K562 (cell line): ENCODE data around the gene COL16A1. TPM values are rescaled to one million over a fixed set of nuclear protein-coding genes. Genes with fewer than 3 reads are reported as not detected.

Experiments
- CBFA2T2 ChIP-seq: fragments of 450-650 bp; conservative IDR thresholded peaks from 2 replicates; pipeline ENCODE4 v1.6.1; 2017; ENCODE audit warnings: mild to moderate bottlenecking
- CC2D1A ChIP-seq: fragments of 450-650 bp; IDR thresholded peaks from 2 replicates; pipeline ENCODE4 v1.6.1; 2017; ENCODE audit warnings: mild to moderate bottlenecking
- E2F3 ChIP-seq: fragments of 250-450 bp; sonication (Bioruptor Pico); IDR thresholded peaks from 2 replicates; pipeline ENCODE4 v1.4.0; 2020; ENCODE audit warnings: mild to moderate bottlenecking
- ELF1 ChIP-seq: fragments of 200-800 bp; sonication (Bioruptor generic); IDR thresholded peaks from 2 replicates; pipeline ENCODE4 v1.6.1; 2016; ENCODE audit warnings: missing genetic modification characterization, missing compliant biosample characterization
- HCFC1 ChIP-seq: IDR thresholded peaks from 2 replicates; pipeline ENCODE4 v1.6.1; 2012; ENCODE audit warnings: low read depth, low read length, improper control_type of control experiment
- KLF16 ChIP-seq: IDR thresholded peaks from 2 replicates; pipeline ENCODE4 v1.6.1; 2016; ENCODE audit warnings: antibody characterized with exemption
- NBN ChIP-seq: fragments of 450-650 bp; IDR thresholded peaks from 2 replicates; pipeline ENCODE4 v1.6.1; 2016; ENCODE audit warnings: low read depth, mild to moderate bottlenecking
- NCOR1 ChIP-seq: fragments of 450-650 bp; IDR thresholded peaks from 2 replicates; pipeline ENCODE4 v1.6.1; 2016; ENCODE audit warnings: mild to moderate bottlenecking, moderate library complexity
- SMAD1 ChIP-seq: fragments of 150-350 bp; IDR thresholded peaks from 2 replicates; pipeline ENCODE4 v1.6.1; 2014; ENCODE audit warnings: low read length, low read depth; ENCODE audit not compliant: partially characterized antibody
- SRF ChIP-seq, 2 experiments: fragments of 250-450, 450-650 bp in 1 of 2; sonication (Bioruptor Pico) in 1 of 2; sonication (generic) in 1 of 2; formaldehyde crosslinking; IDR thresholded peaks; 2 replicates each; pipeline versions ENCODE4 v1.5.0 to v1.5.1; 2020 to 2022; ENCODE audit warnings: mild to moderate bottlenecking in 1 of 2, missing genetic modification reagents in 1 of 2
- TEAD4 ChIP-seq, 2 experiments: sonication (generic) in 1 of 2; formaldehyde crosslinking in 1 of 2; IDR thresholded peaks; 2 replicates each; pipeline versions ENCODE4 v1.6.1 to v1.8.0; 2012 to 2022; ENCODE audit warnings: borderline replicate concordance in 1 of 2, inconsistent platforms in 1 of 2, low read length in 1 of 2, mild to moderate bottlenecking in 1 of 2, missing genetic modification reagents in 1 of 2
- VEZF1 ChIP-seq: fragments of 200-800 bp; sonication (Bioruptor generic); IDR thresholded peaks from 2 replicates; pipeline ENCODE4 v1.6.1; 2017; ENCODE audit warnings: missing genetic modification characterization, missing compliant biosample characterization
- ZBTB17 ChIP-seq: fragments of 450-650 bp; formaldehyde crosslinking; IDR thresholded peaks from 2 replicates; pipeline ENCODE4 v1.4.0; 2020; ENCODE audit warnings: mild to moderate bottlenecking
- ZBTB8A ChIP-seq: fragments of 450-650 bp; IDR thresholded peaks from 2 replicates; pipeline ENCODE4 v1.6.1; 2018; ENCODE audit warnings: mild to moderate bottlenecking, moderate library complexity; ENCODE audit not compliant: partially characterized antibody
- ZNF140 ChIP-seq: fragments of 250-450 bp; sonication (Bioruptor Pico); IDR thresholded peaks from 2 replicates; pipeline ENCODE4 v1.8.0; 2021; ENCODE audit warnings: moderate library complexity, mild to moderate bottlenecking, inconsistent platforms
- ZNF146 ChIP-seq: IDR thresholded peaks from one replicate; pipeline ENCODE4 v1.6.1; 2018; ENCODE audit warnings: missing compliant biosample characterization; ENCODE audit not compliant: unreplicated experiment
- ZNF511 ChIP-seq: sonication (generic); formaldehyde crosslinking; IDR thresholded peaks from 2 replicates; pipeline ENCODE4 v1.8.0; 2022; ENCODE audit warnings: mild to moderate bottlenecking, missing genetic modification reagents
- ZNF592 ChIP-seq: fragments of 450-650 bp; IDR thresholded peaks from 2 replicates; pipeline ENCODE4 v1.6.1; 2017; ENCODE audit warnings: antibody characterized with exemption, mild to moderate bottlenecking
- ZNF76 ChIP-seq: fragments of 250-450 bp; sonication (Bioruptor Pico); IDR thresholded peaks from 2 replicates; pipeline ENCODE4 v1.4.0; 2020; ENCODE audit warnings: mild to moderate bottlenecking, moderate library complexity, borderline replicate concordance
- ZNF780A ChIP-seq: fragments of 250-450 bp; sonication (Bioruptor Pico); IDR thresholded peaks from 2 replicates; pipeline ENCODE4 v1.5.0; 2021; ENCODE audit warnings: mild to moderate bottlenecking
- polyA plus RNA-seq, 8 experiments: library from polyadenylated mRNA; depleted of rRNA in 4 of 8; stranded (reverse) in 5 of 8; unstranded in 3 of 8; fragments of >200 nt; fragmentation: Nextera tagmentation in 2 of 8; fragmentation: Illumina TruSeq in 1 of 8; extraction: Ambion mirVana in 2 of 8; extraction: Trizol in 1 of 8; gene quantifications; 2 replicates each; pipeline versions ENCODE4 v1.2.1 to v1.2.3, GENCODE V29; 2011 to 2014; ENCODE audit warnings: inconsistent platforms in 1 of 8, missing spikeins in 1 of 8
- total RNA-seq, 7 experiments: library from RNA; depleted of rRNA in 6 of 7; stranded (reverse); fragments of >200 nt in 6 of 7; fragmentation: Illumina TruSeq in 2 of 7; extraction: Trizol in 2 of 7; gene quantifications; 2 replicates each; pipeline versions ENCODE4 v1.2.1 to v1.2.3, GENCODE V29; 2011 to 2021; ENCODE audit warnings: low replicate concordance in 1 of 7
- TF ChIP-seq, protein P1 (sequence below): sonication (generic); formaldehyde crosslinking; IDR thresholded peaks from 2 replicates; pipeline ENCODE4 v1.8.0; 2022; ENCODE audit warnings: mild to moderate bottlenecking, low read depth, missing genetic modification reagents
- TF ChIP-seq, protein P2 (sequence below): fragments of 250-450 bp; sonication (Bioruptor Pico); IDR thresholded peaks from 2 replicates; pipeline ENCODE4 v1.6.1; 2021; ENCODE audit warnings: mild to moderate bottlenecking

The COL16A1 gene
- total and polyA plus RNA-seq, 9 of the 15 experiments (the other 6 are each of a cell fraction or from before 2014, with no cell fraction given), result 0.11 to 0.60 (median 0.11) TPM; not detected in 6

DNA sequence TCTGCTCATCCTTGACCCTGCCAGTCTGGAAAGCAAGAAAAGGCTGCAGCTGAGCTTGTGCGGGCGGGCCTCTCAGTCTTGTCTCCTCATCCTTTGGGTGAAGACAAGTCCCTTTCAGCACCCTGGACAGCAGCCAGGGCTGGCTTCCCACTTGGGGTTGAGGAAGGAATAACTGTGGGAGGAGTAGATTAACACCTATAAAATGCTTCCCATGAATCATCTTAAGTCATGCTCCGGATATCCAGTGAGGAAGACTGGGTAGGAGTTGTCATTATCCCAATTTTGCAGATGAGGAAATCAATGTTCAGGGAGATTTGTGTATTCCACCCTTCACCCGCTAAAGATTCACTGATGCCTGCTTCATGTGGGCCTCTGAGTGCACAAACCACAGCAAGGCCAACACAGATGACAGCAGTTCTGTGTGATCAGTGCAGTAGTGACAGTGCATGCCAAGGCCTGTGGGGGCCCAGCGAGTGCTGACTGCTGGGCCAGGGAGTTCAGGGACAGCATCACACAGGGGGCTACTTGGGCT, 20.1 kb upstream of the COL16A1 start (continued):
- TF ChIP-seq, protein P1, sequence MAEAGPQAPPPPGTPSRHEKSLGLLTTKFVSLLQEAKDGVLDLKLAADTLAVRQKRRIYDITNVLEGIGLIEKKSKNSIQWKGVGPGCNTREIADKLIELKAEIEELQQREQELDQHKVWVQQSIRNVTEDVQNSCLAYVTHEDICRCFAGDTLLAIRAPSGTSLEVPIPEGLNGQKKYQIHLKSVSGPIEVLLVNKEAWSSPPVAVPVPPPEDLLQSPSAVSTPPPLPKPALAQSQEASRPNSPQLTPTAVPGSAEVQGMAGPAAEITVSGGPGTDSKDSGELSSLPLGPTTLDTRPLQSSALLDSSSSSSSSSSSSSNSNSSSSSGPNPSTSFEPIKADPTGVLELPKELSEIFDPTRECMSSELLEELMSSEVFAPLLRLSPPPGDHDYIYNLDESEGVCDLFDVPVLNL (CRISPR knock-in tag), result no peak
- TF ChIP-seq KLF16 (no peak), SMAD1 (no peak), SRF (CRISPR knock-in tag; IDR thresholded peaks at IDR 0.05) (peak in 1 of 2 experiments; percentile 74; a peak in 1 of 4 replicates), ZNF592 (no peak), E2F3 (CRISPR knock-in tag) (no peak), ZNF511 (peak; percentile 90), CC2D1A (no peak), NCOR1 (no peak), TEAD4 (IDR thresholded peaks at IDR 0.05; ENCODE audit: low read length) (no peak), TEAD4 (CRISPR knock-in tag; IDR thresholded peaks at IDR 0.05; ENCODE audit: borderline replicate concordance) (no peak), ZNF146 (CRISPR knock-in tag) (no peak), NBN (no peak), ZNF140 (CRISPR knock-in tag) (no peak), CBFA2T2 (no peak), ZNF76 (CRISPR knock-in tag) (no peak), ZNF780A (CRISPR knock-in tag) (no peak), ELF1 (no peak), ZBTB8A (no peak), HCFC1 (peak; percentile 35; the same call in 1 of the 2 replicates), ZBTB17 (CRISPR knock-in tag) (no peak), VEZF1 (CRISPR knock-in tag) (peak; percentile 42; the same call in 1 of the 2 replicates)
- TF ChIP-seq, protein P2, sequence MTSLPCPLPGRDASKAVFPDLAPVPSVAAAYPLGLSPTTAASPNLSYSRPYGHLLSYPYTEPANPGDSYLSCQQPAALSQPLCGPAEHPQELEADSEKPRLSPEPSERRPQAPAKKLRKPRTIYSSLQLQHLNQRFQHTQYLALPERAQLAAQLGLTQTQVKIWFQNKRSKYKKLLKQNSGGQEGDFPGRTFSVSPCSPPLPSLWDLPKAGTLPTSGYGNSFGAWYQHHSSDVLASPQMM, result no peak
